ENCODE results near the gene TERT.
"Not testable (repeated sequence)": the region's sequence is repeated elsewhere in the genome, so short reads cannot be mapped to it uniquely, and the experiment has no call there.

Gene TERT

GRCh38 chr5:1240496-1241260 lies 54.2 kb downstream of the TERT start:
- no peak for DNase-seq (ENCODE audit: low spot score)

GRCh38 chr5:1239505-1240251 lies 55.2 kb downstream of the TERT start:
- DNase-seq (ENCODE audit: low spot score), result no peak

DNA sequence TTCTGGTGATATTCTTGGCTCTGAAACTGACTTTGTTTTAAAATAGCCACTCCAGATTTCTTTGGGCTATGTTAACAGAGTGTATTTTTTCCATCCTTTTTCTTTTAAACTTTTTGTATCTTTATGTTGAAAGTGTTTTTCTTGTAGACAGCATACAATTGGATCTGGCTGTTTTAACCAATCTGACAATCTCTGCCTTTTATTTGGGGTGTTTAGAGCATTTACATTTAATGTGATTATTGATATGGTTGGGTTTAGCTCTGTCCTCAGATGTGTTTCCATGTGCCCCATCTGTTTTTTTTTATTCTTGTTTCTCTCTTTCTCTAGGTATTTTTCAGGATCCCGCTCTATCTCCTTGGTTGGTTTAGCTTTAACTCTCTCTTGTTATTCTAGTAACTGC lies 59.0 kb downstream of the TERT start:
- no peak for DNase-seq (ENCODE audit: low spot score)

DNA sequence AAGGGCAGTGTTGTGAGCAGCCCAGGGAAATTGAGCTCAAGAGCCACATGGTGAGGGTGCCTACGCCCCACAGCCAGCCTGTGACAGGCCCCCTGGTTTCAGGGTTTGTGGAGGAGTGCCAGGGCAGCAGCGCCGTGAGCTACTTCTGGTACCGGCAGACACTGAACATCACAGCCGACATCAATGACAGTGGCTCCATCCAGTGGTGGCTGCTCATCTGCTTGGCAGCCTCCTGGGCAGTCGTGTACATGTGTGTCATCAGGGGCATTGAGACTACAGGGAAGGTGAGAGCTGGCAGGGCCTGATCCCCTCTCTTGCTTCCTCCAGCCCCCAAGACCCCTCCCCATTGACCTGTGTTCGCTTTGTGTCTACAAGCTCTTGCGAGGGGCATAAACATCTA lies 59.5 kb downstream of the TERT start:
- DNase-seq (ENCODE audit: low spot score), result no peak

DNA sequence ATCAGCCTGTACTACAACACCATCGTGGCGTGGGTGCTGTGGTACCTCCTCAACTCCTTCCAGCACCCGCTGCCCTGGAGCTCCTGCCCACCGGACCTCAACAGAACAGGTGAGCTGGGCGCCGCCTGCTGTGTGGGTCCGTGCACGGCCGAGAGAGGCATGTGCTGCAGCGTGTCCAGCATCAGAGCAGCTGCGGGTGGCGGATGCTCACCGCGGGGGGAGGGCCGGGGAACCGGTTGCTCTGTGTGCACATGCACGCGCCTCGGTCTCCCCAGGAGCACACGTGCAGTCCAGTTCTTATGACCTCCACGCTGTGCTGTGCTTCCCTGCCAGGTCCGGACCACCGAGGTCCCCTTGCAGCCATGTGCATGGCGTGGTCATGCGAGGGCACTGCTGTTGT lies 62.1 kb downstream of the TERT start:
- DNase-seq (ENCODE audit: low spot score), result no peak

DNA sequence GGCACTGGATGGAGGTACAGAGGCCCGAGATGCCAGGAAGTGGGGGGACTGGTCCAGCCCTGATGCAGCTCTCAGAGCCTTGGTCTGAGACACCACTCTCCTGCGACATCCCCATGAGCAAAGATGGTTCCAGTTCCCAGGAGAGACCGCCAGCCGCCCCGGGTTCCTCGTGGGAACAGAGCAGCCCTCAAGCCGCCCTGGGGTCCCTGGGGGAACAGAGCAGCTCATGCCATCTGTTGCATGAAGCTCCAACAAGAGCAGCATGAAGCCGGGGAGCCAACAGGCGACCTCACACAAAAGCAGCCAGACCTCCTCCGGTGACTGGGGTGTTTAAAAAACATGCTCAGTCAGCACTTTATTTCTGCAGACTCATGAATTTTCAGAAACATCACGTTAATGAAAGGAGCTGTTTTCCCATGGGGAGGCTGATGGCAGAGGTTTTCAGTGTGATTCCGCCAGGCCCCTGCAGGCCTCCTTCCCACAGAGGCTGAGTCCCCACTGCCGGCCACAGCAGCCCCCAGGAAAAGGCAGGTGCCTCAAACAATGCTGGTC lies 63.4 kb downstream of the TERT start:
- peak; percentile 80 for DNase-seq (ENCODE audit: low spot score)

DNA sequence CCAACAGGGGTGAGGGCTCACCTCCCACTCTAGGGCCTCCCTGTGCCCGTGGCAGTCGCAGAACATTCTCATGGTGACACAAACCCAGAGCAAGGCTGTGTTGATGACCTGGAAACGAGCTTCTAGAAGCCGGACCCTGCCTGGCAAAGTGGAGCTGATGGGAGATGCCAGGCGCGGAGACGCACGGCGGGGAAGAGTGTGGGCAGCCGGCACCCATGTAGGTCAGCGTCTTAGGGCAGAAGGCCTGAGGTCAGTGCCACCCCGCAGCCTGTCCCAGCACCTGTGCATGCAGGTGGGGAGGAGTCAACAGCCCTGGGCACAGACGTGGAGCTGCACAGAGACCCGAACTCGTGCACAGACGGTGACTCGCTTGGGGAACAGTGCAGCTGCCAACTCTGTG lies 64.3 kb downstream of the TERT start:
- DNase-seq (ENCODE audit: low spot score), result no peak

DNA sequence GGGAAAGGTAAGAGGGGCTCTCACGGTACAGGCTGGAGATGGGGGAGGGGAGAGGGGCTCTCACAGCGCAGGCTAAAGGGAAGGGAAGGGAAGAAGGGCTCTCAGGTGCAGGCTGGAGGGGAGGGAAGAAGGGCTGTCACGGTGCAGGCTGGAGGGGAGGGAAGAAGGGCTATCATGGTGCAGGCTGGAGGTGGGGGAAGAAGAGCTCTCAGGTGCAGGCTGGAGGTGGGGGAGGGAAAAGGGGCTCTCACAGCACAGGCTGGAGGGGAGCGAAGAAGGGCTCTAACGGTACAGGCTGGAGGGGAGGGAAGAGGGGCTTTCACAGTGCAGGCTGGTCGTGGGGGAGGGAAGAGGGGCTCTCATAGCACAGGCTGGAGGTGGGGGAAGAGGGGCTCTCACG lies 65.0 kb downstream of the TERT start:
- no peak for DNase-seq (ENCODE audit: low spot score)

GRCh38 chr5:1229023-1229422 lies 65.8 kb downstream of the TERT start:
- not testable (repeated sequence) for DNase-seq (ENCODE audit: low spot score)

GRCh38 chr5:1228120-1228519 lies 66.7 kb downstream of the TERT start:
- no peak for DNase-seq (ENCODE audit: low spot score)

GRCh38 chr5:1227667-1228066 lies 67.2 kb downstream of the TERT start:
- DNase-seq (ENCODE audit: low spot score), result no peak

- no peak for DNase-seq (ENCODE audit: low spot score)
Measured at GRCh38 chr5:1226839-1227581, 67.9 kb downstream of the TERT start.

DNA sequence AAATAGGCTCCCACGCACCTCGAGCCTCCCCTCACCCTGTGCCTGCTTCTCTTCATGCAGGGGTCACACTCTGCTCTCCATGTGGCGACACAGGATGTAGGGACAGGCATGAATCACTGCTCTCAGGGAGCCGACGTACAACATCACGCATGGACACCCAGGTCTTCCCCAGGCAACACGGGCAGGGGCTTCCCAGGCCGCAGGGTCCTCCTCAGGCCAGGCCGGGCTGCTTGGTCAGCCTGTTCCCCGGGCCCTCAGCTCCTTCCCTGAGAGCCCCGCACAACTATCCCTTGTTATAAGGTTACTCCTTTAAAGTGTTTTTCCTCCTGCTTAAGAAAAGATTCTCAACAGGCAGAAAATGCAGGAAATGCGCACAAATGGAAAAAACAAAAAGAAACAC lies 68.6 kb downstream of the TERT start:
- no peak for DNase-seq (ENCODE audit: low spot score)

GRCh38 chr5:1225081-1225480 lies 69.8 kb downstream of the TERT start, which contains the start of gene SLC6A18:
SLC6A18 (plus strand) TSS chr5:1225381; CDS start chr5:1225478, 97 bp downstream.
- no peak for DNase-seq (ENCODE audit: low spot score)

DNA sequence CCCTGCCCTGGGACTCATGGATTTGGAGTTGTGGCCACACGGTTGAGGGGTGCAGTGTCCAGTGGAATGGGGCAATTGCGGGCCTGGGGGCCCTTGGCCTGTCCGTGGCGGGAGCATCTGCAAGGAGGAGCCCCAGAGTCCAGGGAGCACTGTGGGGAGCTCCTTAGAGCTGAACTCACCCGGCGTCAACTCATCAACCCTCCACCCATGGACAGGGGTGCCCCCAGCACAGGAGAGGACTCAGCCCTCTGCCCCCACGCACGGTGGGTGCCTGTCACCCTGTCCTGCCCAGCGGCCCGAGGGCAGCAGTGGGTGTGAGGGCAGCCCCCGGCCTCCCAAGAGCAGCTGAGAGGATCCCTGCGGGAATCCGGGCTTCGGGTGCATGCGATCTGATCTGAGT lies 70.2 kb downstream of the TERT start:
- DNase-seq (ENCODE audit: low spot score), result no peak

DNA sequence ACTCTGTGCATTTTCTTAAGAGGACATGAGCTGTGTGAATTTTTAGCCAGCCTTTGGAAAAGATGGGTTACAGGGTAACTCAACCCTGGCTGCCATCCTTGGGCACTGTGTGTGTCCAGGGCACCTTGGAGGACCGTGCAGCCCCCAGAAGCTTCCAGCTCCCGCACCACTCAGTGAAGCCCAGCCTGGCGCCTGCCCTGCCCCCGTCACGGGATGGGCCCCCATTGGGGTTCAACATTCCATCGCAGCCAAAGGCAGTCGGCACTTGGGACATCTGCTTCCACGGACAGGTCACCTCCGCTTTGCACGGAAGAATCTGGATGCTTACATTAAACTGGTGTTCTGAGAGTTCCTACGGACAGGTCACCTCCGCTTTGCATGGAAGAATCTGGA lies 71.6 kb downstream of the TERT start:
- no peak for DNase-seq (ENCODE audit: low spot score)

DNA sequence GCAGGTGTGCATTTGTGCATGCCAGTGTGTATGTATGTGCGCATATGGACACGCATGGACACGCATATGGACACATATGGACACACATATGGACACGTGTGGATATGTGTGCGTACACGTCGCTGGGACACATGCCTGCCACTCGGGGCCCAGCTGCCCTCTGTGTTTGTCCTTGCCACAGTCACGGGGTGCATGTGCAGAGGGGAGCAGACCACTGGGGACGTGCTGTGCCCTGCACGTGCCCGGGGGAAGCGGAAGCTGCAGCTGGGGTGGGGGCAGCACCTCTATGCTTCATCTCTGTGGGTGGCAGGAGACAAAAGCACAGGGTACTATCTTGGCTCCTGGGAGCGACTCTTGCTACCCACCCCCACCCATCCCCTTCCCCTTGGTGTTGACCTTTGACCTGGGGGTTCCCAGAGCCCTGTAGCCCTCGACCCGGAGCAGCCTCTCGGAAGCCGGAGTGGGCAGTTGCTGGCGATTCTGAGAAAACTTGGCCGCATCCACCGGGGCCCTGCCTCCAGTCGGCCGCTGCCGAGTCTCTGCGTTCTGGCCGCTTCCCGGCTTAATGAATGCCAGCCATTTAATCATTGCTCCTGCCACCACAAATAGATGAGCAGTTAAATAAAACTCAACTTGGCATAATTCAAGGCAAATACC lies 72.1 kb downstream of the TERT start:
- DNase-seq (ENCODE audit: low spot score), result no peak

DNA sequence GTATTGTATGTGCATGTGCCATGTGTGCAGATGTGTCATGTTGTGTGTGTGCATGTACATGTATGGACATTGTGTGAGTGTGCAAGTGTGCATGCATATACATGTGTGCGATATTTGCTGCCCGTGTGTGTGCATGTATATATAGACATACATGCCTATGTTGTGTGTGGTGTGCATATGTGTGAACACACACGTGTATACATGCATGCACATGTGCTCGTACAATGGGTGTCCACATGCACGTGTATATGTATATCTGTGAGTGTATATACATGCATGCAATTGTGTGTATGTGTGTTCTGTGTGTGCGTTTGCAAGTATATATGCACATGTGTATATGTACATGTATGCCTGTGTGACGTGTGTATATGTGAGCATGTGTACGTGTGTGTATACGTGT lies 72.7 kb downstream of the TERT start:
- no peak for DNase-seq (ENCODE audit: low spot score)

DNA sequence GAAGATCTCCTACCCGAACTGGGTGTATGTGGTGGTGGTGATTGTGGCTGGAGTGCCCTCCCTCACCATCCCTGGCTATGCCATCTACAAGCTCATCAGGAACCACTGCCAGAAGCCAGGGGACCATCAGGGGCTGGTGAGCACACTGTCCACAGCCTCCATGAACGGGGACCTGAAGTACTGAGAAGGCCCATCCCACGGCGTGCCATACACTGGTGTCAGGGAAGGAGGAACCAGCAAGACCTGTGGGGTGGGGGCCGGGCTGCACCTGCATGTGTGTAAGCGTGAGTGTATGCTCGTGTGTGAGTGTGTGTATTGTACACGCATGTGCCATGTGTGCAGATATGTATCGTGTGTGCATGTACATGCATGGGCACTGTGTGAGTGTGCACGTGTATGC lies 73.1 kb downstream of the TERT start:
- no peak for DNase-seq (ENCODE audit: low spot score)

DNA sequence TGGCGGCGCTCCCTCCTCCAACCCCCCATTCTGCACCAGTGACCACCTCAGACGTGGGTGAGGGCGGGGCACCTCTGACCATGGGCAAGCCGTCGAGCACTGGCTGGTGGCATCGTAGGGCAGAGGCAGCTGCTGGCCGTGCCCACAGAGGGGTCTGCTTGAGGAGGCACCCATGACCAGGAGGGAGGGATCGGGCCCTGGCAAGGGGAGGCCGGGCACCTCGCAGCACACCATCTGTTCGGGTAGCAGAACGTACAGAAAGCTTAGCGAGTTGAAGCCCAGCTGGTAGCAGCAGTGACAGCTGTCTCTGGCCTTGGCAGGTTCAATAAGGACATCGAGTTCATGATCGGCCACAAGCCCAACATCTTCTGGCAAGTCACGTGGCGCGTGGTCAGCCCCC lies 74.0 kb downstream of the TERT start:
- DNase-seq (ENCODE audit: low spot score), result no peak

- no peak for DNase-seq (ENCODE audit: low spot score)
Measured at GRCh38 chr5:1220351-1220750, 74.5 kb downstream of the TERT start.

GRCh38 chr5:1219768-1220100 lies 75.1 kb downstream of the TERT start:
- DNase-seq (ENCODE audit: low spot score), result no peak
